HG02571 (cell line): Measurements from ENCODE around the gene ATP2B2.

Source experiments
- ATAC-seq: cut with Tn5 transposase; IDR thresholded peaks from one replicate; pipeline ENCODE4 v1.9.1; 2021; ENCODE audit warnings: mild to moderate bottlenecking, moderate library complexity; ENCODE audit not compliant: unreplicated experiment

Gene ATP2B2

GRCh38 chr3:10368512-10368911 is 136.9 kb downstream of the ATP2B2 start:
- ATAC-seq: no peak

- ATAC-seq: no peak
Observed at GRCh38 chr3:10367506-10367905, 137.9 kb downstream of the ATP2B2 start.

- ATAC-seq: no peak
Observed at GRCh38 chr3:10366651-10367101, 138.7 kb downstream of the ATP2B2 start.

- no peak for ATAC-seq
Observed at GRCh38 chr3:10365791-10366190, 139.6 kb downstream of the ATP2B2 start.

- ATAC-seq: no peak
Observed at GRCh38 chr3:10365316-10365715, 140.1 kb downstream of the ATP2B2 start.

GRCh38 chr3:10364806-10365205 is 140.6 kb downstream of the ATP2B2 start:
- ATAC-seq: no peak

GRCh38 chr3:10363935-10364334 is 141.5 kb downstream of the ATP2B2 start:
- no peak for ATAC-seq

- ATAC-seq: no peak
Observed at GRCh38 chr3:10361375-10361774, 144.0 kb downstream of the ATP2B2 start.

GRCh38 chr3:10360478-10360877 is 144.9 kb downstream of the ATP2B2 start:
- ATAC-seq: no peak

GRCh38 chr3:10359761-10360161 is 145.6 kb downstream of the ATP2B2 start:
- ATAC-seq: no peak

GRCh38 chr3:10358309-10358980 is 146.9 kb downstream of the ATP2B2 start:
- ATAC-seq: no peak

GRCh38 chr3:10357592-10358308 is 147.6 kb downstream of the ATP2B2 start:
- ATAC-seq: no peak

- ATAC-seq: no peak
Observed at GRCh38 chr3:10357095-10357494, 148.3 kb downstream of the ATP2B2 start.

GRCh38 chr3:10356461-10356981 is 148.9 kb downstream of the ATP2B2 start:
- no peak for ATAC-seq

GRCh38 chr3:10354361-10355015 is 150.9 kb downstream of the ATP2B2 start:
- ATAC-seq: no peak

- no peak for ATAC-seq
Observed at GRCh38 chr3:10353661-10354360, 151.6 kb downstream of the ATP2B2 start.

GRCh38 chr3:10353160-10353559 is 152.2 kb downstream of the ATP2B2 start:
- ATAC-seq: no peak

GRCh38 chr3:10352146-10352911 is 153.1 kb downstream of the ATP2B2 start:
- no peak for ATAC-seq

- no peak for ATAC-seq
Observed at GRCh38 chr3:10351013-10351735, 154.2 kb downstream of the ATP2B2 start.
